H1 (cell line): Measurements from ENCODE around the gene TNFSF11. TPM values are rescaled to one million over a fixed set of nuclear protein-coding genes. Genes with fewer than 3 reads are reported as not detected.

Experiments used
- CTCF ChIA-PET: fragments of 300-600 bp; sonication (Branson Sonifier 250); formaldehyde crosslinking; loops from one replicate; lab custom pipeline; 2021; ENCODE audit not compliant: partially characterized antibody; lab: Charles Lee
- POLR2A ChIA-PET: fragments of 300-600 bp; sonication (Branson Sonifier 250); formaldehyde crosslinking; loops from one replicate; lab custom pipeline; 2021; ENCODE audit warnings: inconsistent platforms; ENCODE audit not compliant: partially characterized antibody; lab: Charles Lee
- DNase-seq, 2 experiments: peaks; one replicate each; pipeline versions ENCODE4 v3.0.0 to v3.0.0-alpha.2; 2010 to 2022; ENCODE audit warnings: low spot score in 2 of 2, low read depth in 1 of 2, mixed read lengths in 1 of 2
- FAIRE-seq: peaks from 2 replicates; lab custom pipeline; 2011; peaks lifted over from hg19 to GRCh38; lab: Jason Lieb, UNC
- H2AFZ ChIP-seq: 2 replicates; pipeline ENCODE4 v1.8.1; 2012; ENCODE audit warnings: low read length, inconsistent platforms
- H2AK5ac ChIP-seq: 2 replicates; pipeline ENCODE4 v1.6.1; 2013; ENCODE audit warnings: low read depth, low read length
- H2BK120ac ChIP-seq: replicated peaks from 2 replicates; pipeline ENCODE3; 2013; ENCODE audit warnings: low read depth, low read length, inconsistent platforms
- H2BK12ac ChIP-seq: 2 replicates; pipeline ENCODE4 v1.6.1; 2013; ENCODE audit warnings: low read depth, low read length
- H2BK15ac ChIP-seq: 2 replicates; pipeline ENCODE4 v1.6.1; 2013; ENCODE audit warnings: low read length
- H2BK20ac ChIP-seq: 2 replicates; pipeline ENCODE4 v1.6.1; 2013; ENCODE audit warnings: low read length
- H2BK5ac ChIP-seq: 2 replicates; pipeline ENCODE4 v1.6.1; 2013; ENCODE audit warnings: low read depth, low read length
- H3K14ac ChIP-seq: 2 replicates; pipeline ENCODE4 v1.6.1; 2013; ENCODE audit warnings: inconsistent platforms; ENCODE audit not compliant: insufficient read length
- H3K18ac ChIP-seq: 2 replicates; pipeline ENCODE4 v1.6.1; 2013; ENCODE audit warnings: low read length; ENCODE audit errors: extremely low read depth
- H3K23ac ChIP-seq: 2 replicates; pipeline ENCODE4 v1.6.1; 2013; ENCODE audit warnings: inconsistent platforms; ENCODE audit not compliant: insufficient read length
- H3K23me2 ChIP-seq: 2 replicates; pipeline ENCODE4 v1.6.1; 2013; ENCODE audit warnings: low read depth, low read length
- H3K27ac ChIP-seq: 2 replicates; pipeline ENCODE4 v1.6.1; 2011; ENCODE audit warnings: low read depth, low read length, inconsistent platforms
- H3K27me3 ChIP-seq, 4 experiments: replicated peaks in 1 of 4; 1 replicate in 1 of 4; 2 replicates in 3 of 4; pipeline versions ENCODE4 v1.6.1 to v1.8.1; 2011 to 2013; ENCODE audit warnings: low read length in 3 of 4, mild to moderate bottlenecking in 3 of 4, inconsistent platforms in 2 of 4, mixed read lengths in 2 of 4, moderate library complexity in 1 of 4; ENCODE audit not compliant: control insufficient read depth in 3 of 4, insufficient read depth in 3 of 4; ENCODE audit errors: extremely low read depth in 1 of 4
- H3K36me3 ChIP-seq, 4 experiments: 2 replicates each; pipeline versions ENCODE4 v1.6.1 to v1.8.1; 2011 to 2013; ENCODE audit warnings: mild to moderate bottlenecking in 4 of 4, low read length in 3 of 4, moderate library complexity in 2 of 4, control low read depth in 1 of 4, inconsistent platforms in 1 of 4; ENCODE audit not compliant: insufficient read depth in 4 of 4, control insufficient read depth in 2 of 4
- H3K4ac ChIP-seq: replicated peaks from 2 replicates; pipeline ENCODE3; 2013; ENCODE audit warnings: low read length, low read depth, mixed read lengths, inconsistent platforms; ENCODE audit not compliant: insufficient read length
- H3K4me1 ChIP-seq, 4 experiments: replicated peaks in 1 of 4; 1 replicate in 1 of 4; 2 replicates in 3 of 4; pipeline versions ENCODE4 v1.6.1 to v1.8.1; 2011 to 2013; ENCODE audit warnings: low read length in 3 of 4, inconsistent platforms in 2 of 4, mixed read lengths in 1 of 4; ENCODE audit not compliant: insufficient read depth in 4 of 4, control insufficient read depth in 3 of 4
- H3K4me2 ChIP-seq, 2 experiments: 2 replicates each; pipeline versions ENCODE4 v1.6.1 to v1.8.1; 2011 to 2013; ENCODE audit warnings: low read depth in 2 of 2, low read length in 2 of 2, control low read depth in 1 of 2, inconsistent platforms in 1 of 2, mild to moderate bottlenecking in 1 of 2; ENCODE audit not compliant: insufficient read depth in 1 of 2
- H3K4me3 ChIP-seq, 4 experiments: fragments of 200-600, 300-600 bp in 1 of 4; sonication (generic), shearing (Covaris generic), sonication (Bioruptor Twin) in 1 of 4; 2 replicates each; pipeline versions ENCODE4 v1.5.1 to v1.8.1; 2011 to 2016; ENCODE audit warnings: low read length in 4 of 4, low read depth in 3 of 4, control low read depth in 2 of 4, inconsistent platforms in 2 of 4, mild to moderate bottlenecking in 2 of 4, mixed read lengths in 1 of 4, moderate library complexity in 1 of 4; ENCODE audit not compliant: insufficient read depth in 2 of 4; ENCODE audit errors: extremely low read depth in 1 of 4
- H3K56ac ChIP-seq: replicated peaks from 2 replicates; pipeline ENCODE3; 2013; ENCODE audit warnings: low read depth, mild to moderate bottlenecking, mixed read lengths, low read length, inconsistent platforms; ENCODE audit not compliant: insufficient read length
- H3K79me1 ChIP-seq: 2 replicates; pipeline ENCODE4 v1.6.1; 2013; ENCODE audit warnings: low read depth, low read length, control low read depth
- H3K79me2 ChIP-seq, 2 experiments: 2 replicates each; pipeline versions ENCODE4 v1.6.1 to v1.8.1; 2012 to 2013; ENCODE audit warnings: low read length in 2 of 2, mild to moderate bottlenecking in 2 of 2, inconsistent platforms in 1 of 2; ENCODE audit not compliant: insufficient read depth in 2 of 2, control insufficient read depth in 1 of 2
- H3K9ac ChIP-seq, 4 experiments: replicated peaks in 1 of 4; 1 replicate in 1 of 4; 2 replicates in 3 of 4; pipeline versions ENCODE4 v1.6.1 to v1.8.1; 2011 to 2013; ENCODE audit warnings: low read depth in 3 of 4, low read length in 3 of 4, control low read depth in 2 of 4, mild to moderate bottlenecking in 2 of 4, moderate library complexity in 2 of 4, inconsistent platforms in 1 of 4; ENCODE audit errors: extremely low read depth in 1 of 4
- H3K9me3 ChIP-seq, 2 experiments: 2 replicates each; pipeline versions ENCODE4 v1.6.1 to v1.8.1; 2012 to 2013; ENCODE audit warnings: mild to moderate bottlenecking in 2 of 2, moderate library complexity in 2 of 2, control low read depth in 1 of 2, inconsistent platforms in 1 of 2, low read depth in 1 of 2, low read length in 1 of 2, mixed read lengths in 1 of 2; ENCODE audit not compliant: insufficient read depth in 2 of 2
- H4K20me1 ChIP-seq, 2 experiments: replicated peaks in 1 of 2; 2 replicates each; pipeline versions ENCODE3 to v1.8.1; 2011 to 2013; ENCODE audit warnings: inconsistent platforms in 2 of 2, low read length in 2 of 2, mild to moderate bottlenecking in 1 of 2; ENCODE audit not compliant: insufficient read depth in 2 of 2, control insufficient read depth in 1 of 2
- H4K5ac ChIP-seq: 2 replicates; pipeline ENCODE4 v1.6.1; 2013; ENCODE audit warnings: low read length, low read depth, mixed read lengths, inconsistent platforms; ENCODE audit not compliant: insufficient read length
- H4K8ac ChIP-seq: 2 replicates; pipeline ENCODE4 v1.8.0; 2013; ENCODE audit warnings: mild to moderate bottlenecking, moderate library complexity, low read length, inconsistent platforms; ENCODE audit not compliant: insufficient read depth; ENCODE audit errors: extremely low read depth
- H4K91ac ChIP-seq: replicated peaks from 2 replicates; pipeline ENCODE3; 2013; ENCODE audit warnings: low read length, mixed read lengths, inconsistent platforms; ENCODE audit not compliant: insufficient read length
- KDM5A ChIP-seq: fragments of 200-600 bp; IDR thresholded peaks from 2 replicates; pipeline ENCODE4 v1.7.1; 2012; ENCODE audit warnings: mild to moderate bottlenecking, low read length, inconsistent platforms, mixed read lengths
- RNF2 ChIP-seq: fragments of 200-900, 300-1000 bp; sonication (generic); IDR thresholded peaks from 2 replicates; pipeline ENCODE4 v1.7.1; 2016; ENCODE audit warnings: borderline replicate concordance, low read depth, mild to moderate bottlenecking, antibody characterized with exemption, low read length; ENCODE audit not compliant: poor library complexity, severe bottlenecking; ENCODE audit errors: missing control alignments
- SAP30 ChIP-seq: fragments of 300-600 bp; sonication (generic); IDR thresholded peaks from 2 replicates; pipeline ENCODE4 v1.7.1; 2012; ENCODE audit warnings: low read length, moderate library complexity, mild to moderate bottlenecking, inconsistent platforms; ENCODE audit not compliant: insufficient read depth, insufficient replicate concordance
- SP1 ChIP-seq: IDR thresholded peaks from 2 replicates; pipeline ENCODE4 v1.6.1; 2011; ENCODE audit warnings: low read depth, low read length
- SUZ12 ChIP-seq: fragments of 200-600 bp; sonication (generic); IDR thresholded peaks from 2 replicates; pipeline ENCODE4 v1.6.1; 2012; ENCODE audit warnings: mild to moderate bottlenecking, inconsistent platforms, low read length, moderate library complexity, mixed read lengths
- TBP ChIP-seq: IDR thresholded peaks from 2 replicates; pipeline ENCODE4 v1.6.1; 2011; ENCODE audit warnings: low read depth, low read length, improper control_type of control experiment
- YY1 ChIP-seq: IDR thresholded peaks from 2 replicates; pipeline ENCODE4 v1.6.1; 2011; ENCODE audit warnings: low read depth, mild to moderate bottlenecking, low read length
- WGBS, 2 experiments: shearing (Covaris generic) in 1 of 2; methylation state at CpG; one replicate each; pipeline versions ENCODE4 v1.1.6 to v1.1.7; 2013 to 2015; ENCODE audit warnings: low lambda C conversion rate in 2 of 2, mixed read lengths in 2 of 2, inconsistent platforms in 1 of 2, low coverage in 1 of 2, missing lambda C conversion rate in 1 of 2; ENCODE audit not compliant: insufficient replicate concordance in 2 of 2, insufficient coverage in 1 of 2, insufficient read length in 1 of 2; ENCODE audit errors: extremely low coverage in 1 of 2, missing lambda C conversion rate in 1 of 2; 5-methylcytosine and 5-hydroxymethylcytosine counted together
- polyA plus RNA-seq, 7 experiments: library from polyadenylated mRNA; depleted of rRNA in 3 of 7; stranded (reverse) in 5 of 7; unstranded in 2 of 7; fragments of >200 nt in 5 of 7; fragments of 200-250 nt in 2 of 7; gene quantifications; 1 replicate in 5 of 7; 2 replicates in 1 of 7; 4 replicates in 1 of 7; pipeline versions ENCODE4 v1.2.1 to v1.2.3, GENCODE V29; 2011 to 2013; ENCODE audit warnings: missing spikeins in 2 of 7, mixed read lengths in 2 of 7
- total RNA-seq: library from RNA; stranded (reverse); fragmentation: NEBNext Ultra II Directional; extraction: Animal tissue kit (Norgen Biotek cat#: 25700); gene quantifications from 2 replicates; pipeline ENCODE4 v1.2.1, GENCODE V29; 2021

TNFSF11 gene
- total and polyA plus RNA-seq, 2 of the 8 experiments (the other 6 are each of a cell fraction or from before 2014, with no cell fraction given): 9.3 to 12.0 TPM

GRCh38 chr13:42538996-42539395 is 35.0 kb upstream of the TNFSF11 start:
- no peak overlapping the region for H3K4me2 ChIP-seq
- FAIRE-seq (no peak), DNase-seq (no peak)
- no peak overlapping the region for H3K4ac ChIP-seq
- no peak overlapping the region for H3K23ac ChIP-seq
- ChIA-PET CTCF (no interaction called here), POLR2A (no interaction called here)
- no peak overlapping the region for H2BK120ac ChIP-seq
- no peak overlapping the region for H3K56ac ChIP-seq
- H4K8ac ChIP-seq: no peak overlapping the region
- H2BK12ac ChIP-seq: no peak overlapping the region
- H2BK20ac ChIP-seq: no peak overlapping the region
- H3K14ac ChIP-seq: no peak overlapping the region
- no peaks in the 10 kb centered on the region for H4K20me1 ChIP-seq
- no peak overlapping the region for H3K9ac ChIP-seq
- H3K36me3 ChIP-seq: no peaks in the 10 kb centered on the region
- H3K4me3 ChIP-seq: no peak overlapping the region
- H2BK15ac ChIP-seq: no peak overlapping the region
- no peaks in the 10 kb centered on the region for H3K79me1 ChIP-seq
- H3K4me1 ChIP-seq: peaks cover 0 to 2% (median 0%) of the 10 kb centered on the region in 4 experiments; a peak in 3 of 7 replicates
- WGBS, 2 experiments: 89% methylated on average over 2 of the region's 2 CpGs; no CpG with 5 or more reads in 1 of the 2 experiments
- H2AFZ ChIP-seq: no peak overlapping the region
- H3K27me3 ChIP-seq: no peaks in the 10 kb centered on the region
- no peaks in the 10 kb centered on the region for H3K23me2 ChIP-seq
- no peak overlapping the region for H3K27ac ChIP-seq
- no peak overlapping the region for H4K5ac ChIP-seq
- H3K79me2 ChIP-seq: no peaks in the 10 kb centered on the region
- TF ChIP-seq SP1: no peak
- no peak for TF ChIP-seq YY1
- no peak for TF ChIP-seq RNF2
- no peak for TF ChIP-seq KDM5A
- no peak for TF ChIP-seq SAP30
- no peak for TF ChIP-seq SUZ12
- no peak for TF ChIP-seq TBP
- H3K18ac ChIP-seq: no peak overlapping the region
- H2BK5ac ChIP-seq: no peak overlapping the region
- H2AK5ac ChIP-seq: no peak overlapping the region
- H4K91ac ChIP-seq: no peak overlapping the region
- H3K9me3 ChIP-seq: no peaks in the 10 kb centered on the region
